Neural cell (in vitro differentiated cells): ENCODE results near the gene ALDH4A1. TPM values are rescaled to one million over a fixed set of nuclear protein-coding genes. Genes with fewer than 3 reads are reported as not detected.

Experiments
- H2AFZ ChIP-seq: fragments of 200-600, 300-800 bp; sonication (generic), shearing (Covaris generic); 2 replicates; pipeline ENCODE4 v1.6.0; 2014; ENCODE audit warnings: low read depth, mild to moderate bottlenecking, antibody characterized with exemption, low read length, moderate library complexity
- H3F3A ChIP-seq: fragments of 200-600 bp; shearing (Covaris generic); 2 replicates; pipeline ENCODE4 v1.6.1; 2016; ENCODE audit warnings: mild to moderate bottlenecking, moderate library complexity, mixed read lengths, antibody characterized with exemption, low read length; ENCODE audit not compliant: insufficient read depth, poor library complexity, severe bottlenecking
- H3K27ac ChIP-seq: fragments of 200-600, 300-800 bp; sonication (generic), shearing (Covaris generic); 2 replicates; pipeline ENCODE4 v1.5.1; 2014; ENCODE audit warnings: mild to moderate bottlenecking, low read length, moderate library complexity
- H3K27me3 ChIP-seq: fragments of 300-800, 200-600 bp; sonication (generic), shearing (Covaris generic); 2 replicates; pipeline ENCODE4 v1.6.0; 2014; ENCODE audit warnings: mild to moderate bottlenecking, low read depth, low read length, moderate library complexity; ENCODE audit not compliant: insufficient read depth
- H3K36me3 ChIP-seq: fragments of 300-800, 200-600 bp; sonication (generic), shearing (Covaris generic); 2 replicates; pipeline ENCODE4 v1.5.1; 2014; ENCODE audit warnings: mild to moderate bottlenecking, antibody characterized with exemption, low read length, moderate library complexity; ENCODE audit not compliant: insufficient read depth
- H3K4me2 ChIP-seq: fragments of 300-800, 200-600 bp; sonication (generic), shearing (Covaris generic); 2 replicates; pipeline ENCODE4 v1.6.0; 2014; ENCODE audit warnings: mild to moderate bottlenecking, low read length
- H3K4me3 ChIP-seq: fragments of 300-800, 200-600 bp; sonication (generic), shearing (Covaris generic); 2 replicates; pipeline ENCODE4 v1.5.1; 2014; ENCODE audit warnings: mild to moderate bottlenecking, low read length, moderate library complexity
- H3K79me2 ChIP-seq: fragments of 200-600 bp; shearing (Covaris generic); replicated peaks from 2 replicates; pipeline ENCODE4 v1.6.0; 2014; ENCODE audit warnings: mild to moderate bottlenecking, low read length, moderate library complexity; ENCODE audit not compliant: insufficient read depth
- H3K9ac ChIP-seq: fragments of 300-800, 200-600 bp; sonication (generic), shearing (Covaris generic); 2 replicates; pipeline ENCODE4 v1.6.1; 2016; ENCODE audit warnings: mild to moderate bottlenecking, low read length, mixed read lengths
- H3K9me2 ChIP-seq: fragments of 200-600 bp; shearing (Covaris generic); 2 replicates; pipeline ENCODE4 v1.6.1; 2016; ENCODE audit warnings: mild to moderate bottlenecking, low read length, mixed read lengths; ENCODE audit not compliant: insufficient read depth
- H3K9me3 ChIP-seq: fragments of 200-600, 300-800 bp; sonication (generic), shearing (Covaris generic); 2 replicates; pipeline ENCODE4 v1.6.1; 2016; ENCODE audit warnings: mild to moderate bottlenecking, mixed run types, low read length, moderate library complexity, mixed read lengths
- H4K20me1 ChIP-seq: fragments of 200-600 bp; shearing (Covaris generic); 2 replicates; pipeline ENCODE4 v1.6.1; 2016; ENCODE audit warnings: mild to moderate bottlenecking, mixed run types; ENCODE audit not compliant: insufficient read depth
- CTCF ChIP-seq: fragments of 450-650 bp; IDR thresholded peaks from 2 replicates; pipeline ENCODE4 v1.5.1; 2014; ENCODE audit warnings: antibody characterized with exemption, mild to moderate bottlenecking, moderate library complexity; ENCODE audit not compliant: poor library complexity, severe bottlenecking
- EP300 ChIP-seq: fragments of 450-650 bp; conservative IDR thresholded peaks from 2 replicates; pipeline ENCODE4 v1.6.1; 2014; ENCODE audit warnings: antibody characterized with exemption, mild to moderate bottlenecking, moderate library complexity; ENCODE audit not compliant: poor library complexity, severe bottlenecking
- EZH2 ChIP-seq: fragments of 200-600, 300-800 bp; shearing (Covaris generic), sonication (generic); IDR thresholded peaks from 2 replicates; pipeline ENCODE4 v1.6.1; 2014; ENCODE audit warnings: antibody characterized with exemption, low read length, borderline replicate concordance, mild to moderate bottlenecking; ENCODE audit not compliant: insufficient read depth, poor library complexity, severe bottlenecking
- MXI1 ChIP-seq: fragments of 450-650 bp; conservative IDR thresholded peaks from 2 replicates; pipeline ENCODE4 v1.6.1; 2014; ENCODE audit warnings: antibody characterized with exemption, mild to moderate bottlenecking; ENCODE audit not compliant: poor library complexity, severe bottlenecking
- POLR2AphosphoS5 ChIP-seq: IDR thresholded peaks from 2 replicates; pipeline ENCODE4 v1.6.1; 2012
- RAD21 ChIP-seq: fragments of 450-650 bp; conservative IDR thresholded peaks from 2 replicates; pipeline ENCODE4 v1.6.1; 2014; ENCODE audit warnings: antibody characterized with exemption, mild to moderate bottlenecking, moderate library complexity
- REST ChIP-seq: IDR thresholded peaks from 2 replicates; pipeline ENCODE4 v1.6.1; 2012; ENCODE audit warnings: borderline replicate concordance
- SMC3 ChIP-seq: fragments of 450-650 bp; conservative IDR thresholded peaks from 2 replicates; pipeline ENCODE4 v1.6.1; 2014; ENCODE audit warnings: antibody characterized with exemption, mild to moderate bottlenecking, moderate library complexity; ENCODE audit not compliant: poor library complexity
- TAF1 ChIP-seq: IDR thresholded peaks from 2 replicates; pipeline ENCODE4 v1.6.1; 2012; ENCODE audit warnings: low read depth
- polyA plus RNA-seq: library from polyadenylated mRNA; depleted of rRNA; stranded (reverse); fragments of >200 nt; gene quantifications from 2 replicates; pipeline ENCODE4 v1.2.3, GENCODE V29; 2014

Gene ALDH4A1
- polyA plus RNA-seq, 1 donor from 2014 or later = 11.0 TPM

GRCh38 chr1:18854331-18855025 lies 47.9 kb downstream of the ALDH4A1 start:
- H2AFZ ChIP-seq = no peak overlapping the region
- no peaks in the 10 kb centered on the region for H4K20me1 ChIP-seq
- H3F3A ChIP-seq = no peaks in the 10 kb centered on the region
- no peak overlapping the region for H3K27ac ChIP-seq
- no peak overlapping the region for H3K4me3 ChIP-seq
- H3K9ac ChIP-seq = no peak overlapping the region
- no peaks in the 10 kb centered on the region for H3K36me3 ChIP-seq
- no peaks in the 10 kb centered on the region for H3K79me2 ChIP-seq
- H3K9me3 ChIP-seq = no peaks in the 10 kb centered on the region
- no peaks in the 10 kb centered on the region for H3K27me3 ChIP-seq
- TF ChIP-seq CTCF = no peak
- H3K4me2 ChIP-seq = no peak overlapping the region
- no peaks in the 10 kb centered on the region for H3K9me2 ChIP-seq

GRCh38 chr1:18852501-18852900 lies 49.9 kb downstream of the ALDH4A1 start:
- Histone ChIP-seq H3K27ac (no peak overlapping the region), H3K36me3 (no peaks in the 10 kb centered on the region), H3K9ac (no peak overlapping the region), H3K9me2 (no peaks in the 10 kb centered on the region), H4K20me1 (no peaks in the 10 kb centered on the region), H2AFZ (no peak overlapping the region), H3K9me3 (no peaks in the 10 kb centered on the region), H3K4me2 (no peak overlapping the region), H3K4me3 (no peak overlapping the region), H3K27me3 (no peaks in the 10 kb centered on the region), H3F3A (no peaks in the 10 kb centered on the region), H3K79me2 (no peaks in the 10 kb centered on the region)
- TF ChIP-seq POLR2AphosphoS5 = no peak
- TF ChIP-seq EZH2 = no peak
- TF ChIP-seq EP300 = no peak
- TF ChIP-seq REST = no peak
- TF ChIP-seq SMC3 = no peak
- no peak for TF ChIP-seq TAF1
- no peak for TF ChIP-seq MXI1
- no peak for TF ChIP-seq RAD21
- no peak for TF ChIP-seq CTCF
